GM12878 (cell line): ENCODE results near the gene PI16. TPM values are rescaled to one million over a fixed set of nuclear protein-coding genes. Genes with fewer than 3 reads are reported as not detected.

Source experiments
- ATAC-seq: fragments of 200-7000 bp; cut with Tn5 transposase; 3 replicates; pipeline ENCODE4 v1.9.1; 2020; ENCODE audit warnings: mild to moderate bottlenecking, moderate library complexity
- BruUV-seq: library from RNA; stranded (reverse); fragments of 400-500 nt; replicated peaks from 2 replicates; lab custom pipeline; 2021; lab: Mats Ljungman, UMichigan
- CTCF ChIA-PET: fragments of 300-600 bp; sonication (Branson Sonifier 250); formaldehyde crosslinking; extraction: SDS; loops from one replicate; lab custom pipeline; 2021; ENCODE audit warnings: inconsistent platforms; lab: Yijun Ruan, JAX
- POLR2A ChIA-PET: fragments of 350-600 bp; formaldehyde crosslinking; extraction: SDS; loops from one replicate; lab custom pipeline; 2021; ENCODE audit warnings: inconsistent platforms; lab: Charles Lee
- RAD21 ChIA-PET: fragments of 300-600 bp; sonication (Branson Sonifier 250); formaldehyde crosslinking; loops from one replicate; lab custom pipeline; 2023; ENCODE audit warnings: antibody characterized with exemption; ENCODE audit not compliant: unreplicated experiment; lab: Charles Lee
- SMC1A ChIA-PET: fragments of 300-600 bp; sonication (Branson Sonifier 250); formaldehyde crosslinking; loops from one replicate; lab custom pipeline; 2023; ENCODE audit not compliant: unreplicated experiment, uncharacterized antibody; lab: Charles Lee
- DNase-seq: peaks from one replicate; pipeline ENCODE4 v3.0.0-alpha.2; 2011; ENCODE audit warnings: low read depth, low spot score
- FAIRE-seq: peaks from 3 replicates; lab custom pipeline; 2011; peaks lifted over from hg19 to GRCh38; lab: Jason Lieb, UNC
- H2AFZ ChIP-seq: 2 replicates; pipeline ENCODE4 v1.6.0; 2011; ENCODE audit warnings: low read depth, low read length, control low read depth; ENCODE audit not compliant: control insufficient read depth
- H3K27ac ChIP-seq: 2 replicates; pipeline ENCODE4 v1.5.1; 2011; ENCODE audit warnings: control low read depth; ENCODE audit not compliant: control insufficient read depth, insufficient read depth
- H3K27me3 ChIP-seq, 2 experiments: replicated peaks in 1 of 2; 2 replicates each; pipeline versions ENCODE4 v1.6.0 to v1.6.1; 2011; ENCODE audit warnings: low read length in 1 of 2; ENCODE audit not compliant: control insufficient read depth in 2 of 2, insufficient read depth in 2 of 2
- H3K36me3 ChIP-seq, 2 experiments: 2 replicates each; pipeline ENCODE4 v1.5.1; 2011; ENCODE audit warnings: low read length in 1 of 2; ENCODE audit not compliant: control insufficient read depth in 2 of 2, insufficient read depth in 2 of 2
- H3K4me1 ChIP-seq: 2 replicates; pipeline ENCODE4 v1.6.1; 2011; ENCODE audit warnings: mild to moderate bottlenecking, low read length, moderate library complexity, mixed read lengths; ENCODE audit not compliant: control insufficient read depth, insufficient read depth
- H3K4me2 ChIP-seq: 2 replicates; pipeline ENCODE4 v1.6.0; 2011; ENCODE audit warnings: control low read depth; ENCODE audit not compliant: control insufficient read depth, insufficient read depth
- H3K4me3 ChIP-seq: fragments of 200-600 bp; sonication (generic); 2 replicates; pipeline ENCODE4 v1.5.1; 2016
- H3K79me2 ChIP-seq: 2 replicates; pipeline ENCODE4 v1.6.0; 2011; ENCODE audit warnings: low read length; ENCODE audit not compliant: control insufficient read depth, insufficient read depth
- H3K9ac ChIP-seq: 2 replicates; pipeline ENCODE4 v1.8.0; 2011; ENCODE audit warnings: low read length, control low read depth, mixed read lengths; ENCODE audit not compliant: control insufficient read depth, insufficient read depth
- H3K9me3 ChIP-seq: replicated peaks from 3 replicates; pipeline ENCODE4 v1.5.1; 2011; ENCODE audit warnings: mild to moderate bottlenecking, low read length; ENCODE audit not compliant: control insufficient read depth, insufficient read depth
- H4K20me1 ChIP-seq: 2 replicates; pipeline ENCODE4 v1.6.0; 2011; ENCODE audit not compliant: control insufficient read depth, insufficient read depth
- E2F4 ChIP-seq: IDR thresholded peaks from 2 replicates; pipeline ENCODE4 v1.6.1; 2012; ENCODE audit warnings: low read depth, low read length, improper control_type of control experiment
- SMAD1 ChIP-seq: fragments of 450-650 bp; IDR thresholded peaks from 2 replicates; pipeline ENCODE4 v1.6.1; 2018; ENCODE audit warnings: mild to moderate bottlenecking, low read depth; ENCODE audit not compliant: partially characterized antibody
- ZNF687 ChIP-seq: fragments of 450-650 bp; IDR thresholded peaks from 2 replicates; pipeline ENCODE4 v1.6.1; 2017; ENCODE audit warnings: mild to moderate bottlenecking, moderate library complexity
- WGBS: methylation state at CpG from one replicate; pipeline ENCODE4 v1.1.6; 2016; ENCODE audit warnings: low lambda C conversion rate; ENCODE audit not compliant: insufficient replicate concordance, insufficient coverage; ENCODE audit errors: missing lambda C conversion rate; 5-methylcytosine and 5-hydroxymethylcytosine counted together
- in situ Hi-C: fragments of 300-500 bp; cut with MboI; formaldehyde crosslinking; loops from 9 replicates; pipeline ENCODE4 v1.14.3; 2018; ENCODE audit warnings: mixed read lengths
- intact Hi-C: fragments of 100-400 bp; cut with micrococcal nuclease; formaldehyde crosslinking; loops from one replicate; pipeline ENCODE4 v1.14.2; 2022; ENCODE audit not compliant: unreplicated experiment
- polyA plus RNA-seq, 11 experiments: library from polyadenylated mRNA; depleted of rRNA in 4 of 11; unstranded in 6 of 11; stranded (reverse) in 5 of 11; fragments of >200 nt; fragmentation: Nextera tagmentation in 4 of 11; fragmentation: Illumina TruSeq in 1 of 11; extraction: Ambion mirVana in 4 of 11; extraction: Trizol in 1 of 11; gene quantifications; 1 replicate in 1 of 11; 2 replicates in 10 of 11; pipeline versions ENCODE4 v1.2.1 to v1.2.3, GENCODE V29; 2011 to 2016; ENCODE audit warnings: inconsistent platforms in 2 of 11, missing spikeins in 2 of 11, low read depth in 1 of 11
- total RNA-seq, 4 experiments: library from RNA; depleted of rRNA in 3 of 4; stranded (reverse); fragments of >200 nt in 3 of 4; fragmentation: Illumina TruSeq in 1 of 4; extraction: Trizol in 1 of 4; gene quantifications; 2 replicates each; pipeline versions ENCODE4 v1.2.1 to v1.2.3, GENCODE V29; 2013 to 2021

PI16 gene
- total and polyA plus RNA-seq, 10 of the 15 experiments (the other 5 are each of a cell fraction or from before 2014, with no cell fraction given): 0.08 to 0.12 TPM; not detected in 8

GRCh38 chr6:36953931-36954261, 642 bp upstream of the PI16 start:
- Histone ChIP-seq H3K4me2 (no peak overlapping the region), H3K9me3 (no peaks in the 10 kb centered on the region), H4K20me1 (no peaks in the 10 kb centered on the region), H3K27me3 (no peaks in the 10 kb centered on the region), H3K4me3 (no peak overlapping the region), H2AFZ (no peak overlapping the region), H3K27ac (no peak overlapping the region), H3K36me3 (no peaks in the 10 kb centered on the region), H3K4me1 (0 out of 2 replicates have a peak, but pooled peaks cover 3% of the 10 kb centered on the region), H3K9ac (no peak overlapping the region), H3K79me2 (no peaks in the 10 kb centered on the region)
- no peak for ATAC-seq
- intact Hi-C loops (no loop called here), in situ Hi-C loops (no loop called here)
- CTCF ChIA-PET: interaction anchor here (0.8 to 1.2 kb wide), 4 partner anchors 12 to 80 kb away, joined by 3 read pairs; no protein-coding TSS in a partner anchor
- no peak for DNase-seq
- no peak for FAIRE-seq
- SMC1A ChIA-PET: interaction anchor here (0.9 kb wide), 1 partner anchor 64 kb away, joined by 7 read pairs; no protein-coding TSS in a partner anchor
- TF ChIP-seq E2F4: no peak
- TF ChIP-seq ZNF687: no peak
- no peak for TF ChIP-seq SMAD1
- RAD21 ChIA-PET: interaction anchor here (0.9 kb wide), 1 partner anchor 217 kb away, joined by 3 read pairs; no protein-coding TSS in a partner anchor
- BruUV-seq: no TSS peak
- POLR2A ChIA-PET: interaction anchor here (0.9 kb wide), 1 partner anchor 64 kb away, joined by 3 read pairs; no protein-coding TSS in a partner anchor
- WGBS: 100% methylated on average over 1 of the region's 1 CpG
